BLaER1 (cell line): ENCODE data around the gene LSM14B.

Experiments
- H3K27ac ChIP-seq: shearing (Covaris generic); formaldehyde crosslinking; 2 replicates; pipeline ENCODE4 v1.8.1; 2022
- H3K27me3 ChIP-seq: shearing (Covaris generic); formaldehyde crosslinking; 2 replicates; pipeline ENCODE4 v1.8.1; 2022
- H3K36me3 ChIP-seq: shearing (Covaris generic); formaldehyde crosslinking; 2 replicates; pipeline ENCODE4 v1.8.1; 2022
- H3K4me1 ChIP-seq: shearing (Covaris generic); formaldehyde crosslinking; 2 replicates; pipeline ENCODE4 v1.8.1; 2022
- H3K4me2 ChIP-seq: shearing (Covaris generic); formaldehyde crosslinking; 2 replicates; pipeline ENCODE4 v1.8.1; 2022
- H3K4me3 ChIP-seq: shearing (Covaris generic); formaldehyde crosslinking; 2 replicates; pipeline ENCODE4 v1.8.1; 2022
- H3K9ac ChIP-seq: shearing (Covaris generic); formaldehyde crosslinking; 2 replicates; pipeline ENCODE4 v1.8.1; 2022
- H3K9me3 ChIP-seq: shearing (Covaris generic); formaldehyde crosslinking; 2 replicates; pipeline ENCODE4 v1.8.1; 2022
- H4K20me1 ChIP-seq: shearing (Covaris generic); formaldehyde crosslinking; 2 replicates; pipeline ENCODE4 v1.8.1; 2022
- Cebpa-rat ChIP-seq: shearing (Covaris generic); IDR thresholded peaks from 2 replicates; pipeline ENCODE4 v1.8.1; 2022

The LSM14B gene

GRCh38 chr20:62088258-62089127 is 33.8 kb upstream of the LSM14B start:
- TF ChIP-seq Cebpa-rat, result no peak
- H3K27ac ChIP-seq, result no peak overlapping the region

GRCh38 chr20:62089393-62089792 is 32.9 kb upstream of the LSM14B start:
- Histone ChIP-seq H3K9me3 (peaks cover 18% of the 10 kb centered on the region), H3K27ac (no peak overlapping the region), H3K9ac (no peak overlapping the region), H3K27me3 (no peaks in the 10 kb centered on the region), H3K4me3 (no peak overlapping the region), H3K4me2 (no peak overlapping the region), H3K4me1 (no peaks in the 10 kb centered on the region), H4K20me1 (no peaks in the 10 kb centered on the region), H3K36me3 (no peaks in the 10 kb centered on the region)
- no peak for TF ChIP-seq Cebpa-rat

More at GRCh38 chr20:62088258-62089127, 33.8 kb upstream of the LSM14B start:
- Histone ChIP-seq H3K27me3 (no peaks in the 10 kb centered on the region), H3K4me1 (no peaks in the 10 kb centered on the region), H3K4me2 (no peak overlapping the region), H3K9ac (no peak overlapping the region), H4K20me1 (no peaks in the 10 kb centered on the region), H3K36me3 (no peaks in the 10 kb centered on the region), H3K4me3 (no peak overlapping the region), H3K9me3 (peaks cover 18% of the 10 kb centered on the region)

- no peak for TF ChIP-seq Cebpa-rat
- no peak overlapping the region for H3K4me3 ChIP-seq
These were observed 25.6 kb upstream of the LSM14B start for GRCh38 chr20:62096421-62097380.

GRCh38 chr20:62097881-62098407 is 24.3 kb upstream of the LSM14B start:
- H3K27ac ChIP-seq, result no peak overlapping the region
- H3K4me1 ChIP-seq, result peaks cover 21% of the 10 kb centered on the region
- H3K4me3 ChIP-seq, result no peak overlapping the region
- H3K4me2 ChIP-seq, result peak overlapping the region; percentile 66; the same call in 1 of the 2 replicates
- H3K9ac ChIP-seq, result no peak overlapping the region
- H4K20me1 ChIP-seq, result no peaks in the 10 kb centered on the region
- TF ChIP-seq Cebpa-rat, result no peak
- no peaks in the 10 kb centered on the region for H3K36me3 ChIP-seq
- H3K9me3 ChIP-seq, result peaks cover 46% of the 10 kb centered on the region
- H3K27me3 ChIP-seq, result no peaks in the 10 kb centered on the region

More at GRCh38 chr20:62096421-62097380, 25.6 kb upstream of the LSM14B start:
- no peaks in the 10 kb centered on the region for H4K20me1 ChIP-seq
- H3K36me3 ChIP-seq, result no peaks in the 10 kb centered on the region
- H3K9me3 ChIP-seq, result peaks cover 46% of the 10 kb centered on the region
- no peaks in the 10 kb centered on the region for H3K27me3 ChIP-seq
- H3K27ac ChIP-seq, result no peak overlapping the region
- peaks cover 21% of the 10 kb centered on the region for H3K4me1 ChIP-seq
- no peak overlapping the region for H3K9ac ChIP-seq
- H3K4me2 ChIP-seq, result peak overlapping the region; percentile 66

- no peak overlapping the region for H3K27ac ChIP-seq
- no peak overlapping the region for H3K4me3 ChIP-seq
- no peaks in the 10 kb centered on the region for H4K20me1 ChIP-seq
- H3K9ac ChIP-seq, result no peak overlapping the region
- H3K4me2 ChIP-seq, result no peak overlapping the region
- H3K9me3 ChIP-seq, result peaks cover 71% of the 10 kb centered on the region
- H3K4me1 ChIP-seq, result peaks cover 21% of the 10 kb centered on the region
- no peaks in the 10 kb centered on the region for H3K36me3 ChIP-seq
- H3K27me3 ChIP-seq, result no peaks in the 10 kb centered on the region
- no peak for TF ChIP-seq Cebpa-rat
These were observed 21.2 kb upstream of the LSM14B start for GRCh38 chr20:62101078-62101477.

- Histone ChIP-seq H3K4me1 (no peaks in the 10 kb centered on the region), H3K36me3 (no peaks in the 10 kb centered on the region), H3K4me2 (no peak overlapping the region), H4K20me1 (no peaks in the 10 kb centered on the region), H3K4me3 (no peak overlapping the region), H3K9ac (no peak overlapping the region), H3K27me3 (no peaks in the 10 kb centered on the region), H3K9me3 (peaks cover 97% of the 10 kb centered on the region), H3K27ac (no peak overlapping the region)
- TF ChIP-seq Cebpa-rat, result no peak
These were observed 18.6 kb upstream of the LSM14B start for GRCh38 chr20:62103508-62104233.

- Histone ChIP-seq H3K36me3 (no peaks in the 10 kb centered on the region), H3K4me3 (no peak overlapping the region), H3K4me1 (no peaks in the 10 kb centered on the region), H3K27me3 (no peaks in the 10 kb centered on the region), H3K9ac (no peak overlapping the region), H4K20me1 (no peaks in the 10 kb centered on the region), H3K4me2 (no peak overlapping the region), H3K9me3 (peaks cover 98% of the 10 kb centered on the region), H3K27ac (no peak overlapping the region)
- no peak for TF ChIP-seq Cebpa-rat
These were observed 18.0 kb upstream of the LSM14B start for GRCh38 chr20:62104234-62104789.

GRCh38 chr20:62104791-62105345 is 17.4 kb upstream of the LSM14B start:
- no peaks in the 10 kb centered on the region for H4K20me1 ChIP-seq
- no peaks in the 10 kb centered on the region for H3K4me1 ChIP-seq
- peaks cover 98% of the 10 kb centered on the region for H3K9me3 ChIP-seq
- no peak overlapping the region for H3K4me2 ChIP-seq
- H3K27ac ChIP-seq, result no peak overlapping the region
- no peak overlapping the region for H3K4me3 ChIP-seq
- no peaks in the 10 kb centered on the region for H3K27me3 ChIP-seq
- H3K9ac ChIP-seq, result no peak overlapping the region
- H3K36me3 ChIP-seq, result no peaks in the 10 kb centered on the region
- no peak for TF ChIP-seq Cebpa-rat

- H3K27ac ChIP-seq, result no peak overlapping the region
- H3K4me3 ChIP-seq, result no peak overlapping the region
- no peaks in the 10 kb centered on the region for H4K20me1 ChIP-seq
- no peaks in the 10 kb centered on the region for H3K27me3 ChIP-seq
- no peak overlapping the region for H3K9ac ChIP-seq
- no peaks in the 10 kb centered on the region for H3K4me1 ChIP-seq
- H3K36me3 ChIP-seq, result no peaks in the 10 kb centered on the region
- H3K9me3 ChIP-seq, result peaks cover 97% of the 10 kb centered on the region
- no peak overlapping the region for H3K4me2 ChIP-seq
- no peak for TF ChIP-seq Cebpa-rat
These were observed 16.7 kb upstream of the LSM14B start for GRCh38 chr20:62105592-62105991.
